Mucosa of stomach (tissue), 1 donor: ENCODE results near the gene CHM.

Experiments
- H3K27me3 ChIP-seq: one replicate; pipeline ENCODE4 v1.7.0; 2013; ENCODE audit warnings: mild to moderate bottlenecking, low read length; ENCODE audit not compliant: control insufficient read depth, insufficient read depth
- H3K36me3 ChIP-seq: one replicate; pipeline ENCODE4 v1.7.0; 2013; ENCODE audit warnings: low read length; ENCODE audit not compliant: control insufficient read depth, insufficient read depth
- H3K4me1 ChIP-seq: one replicate; pipeline ENCODE4 v1.7.0; 2013; ENCODE audit warnings: mild to moderate bottlenecking, low read length; ENCODE audit not compliant: control insufficient read depth, insufficient read depth
- H3K4me3 ChIP-seq: one replicate; pipeline ENCODE4 v1.7.0; 2013; ENCODE audit warnings: low read length
- H3K9ac ChIP-seq: one replicate; pipeline ENCODE4 v1.7.0; 2013; ENCODE audit warnings: mild to moderate bottlenecking, low read length, moderate library complexity
- H3K9me3 ChIP-seq: one replicate; pipeline ENCODE4 v1.7.0; 2013; ENCODE audit warnings: mild to moderate bottlenecking, low read length, moderate library complexity; ENCODE audit not compliant: control insufficient read depth
- donor health status: Pancreatic carcinoma.

Gene CHM

GRCh38 chrX:86047174-86047935 is at the start of gene CHM:
Gene CHM, minus strand, starts transcription at chrX:86047558. Its CDS starts 26 bp downstream, at chrX:86047532.
- H3K4me3 ChIP-seq = peak within 1 kb of the TSS; percentile 84
- H3K9me3 ChIP-seq = no peaks in the 10 kb centered on the region
- no peaks in the 10 kb centered on the region for H3K36me3 ChIP-seq
- peaks cover 8% of the 10 kb centered on the region for H3K4me1 ChIP-seq
- H3K27me3 ChIP-seq = no peaks in the 10 kb centered on the region
- H3K9ac ChIP-seq = peak within 1 kb of the TSS; percentile 77

GRCh38 chrX:86078650-86079049 is 31.3 kb upstream of the CHM start:
- Histone ChIP-seq H3K9me3 (no peaks in the 10 kb centered on the region), H3K9ac (no peak overlapping the region)

GRCh38 chrX:86066998-86067397 is 19.6 kb upstream of the CHM start:
- H3K4me3 ChIP-seq = no peak overlapping the region
- H3K9ac ChIP-seq = no peak overlapping the region
- no peaks in the 10 kb centered on the region for H3K9me3 ChIP-seq
- no peaks in the 10 kb centered on the region for H3K27me3 ChIP-seq
- H3K4me1 ChIP-seq = no peaks in the 10 kb centered on the region
- no peaks in the 10 kb centered on the region for H3K36me3 ChIP-seq

More at GRCh38 chrX:86078650-86079049, 31.3 kb upstream of the CHM start:
- H3K4me1 ChIP-seq = no peaks in the 10 kb centered on the region
- no peaks in the 10 kb centered on the region for H3K36me3 ChIP-seq
- H3K4me3 ChIP-seq = no peak overlapping the region
- H3K27me3 ChIP-seq = no peaks in the 10 kb centered on the region

- no peak overlapping the region for H3K4me3 ChIP-seq
- H3K9me3 ChIP-seq = no peaks in the 10 kb centered on the region
- H3K4me1 ChIP-seq = no peaks in the 10 kb centered on the region
- H3K36me3 ChIP-seq = no peaks in the 10 kb centered on the region
- no peaks in the 10 kb centered on the region for H3K27me3 ChIP-seq
- H3K9ac ChIP-seq = no peak overlapping the region
Measured at GRCh38 chrX:86061407-86061806, 14.0 kb upstream of the CHM start.

GRCh38 chrX:86051741-86052140 is 4.4 kb upstream of the CHM start:
- no peaks in the 10 kb centered on the region for H3K27me3 ChIP-seq
- no peaks in the 10 kb centered on the region for H3K36me3 ChIP-seq
- H3K4me1 ChIP-seq = no peaks in the 10 kb centered on the region
- no peak overlapping the region for H3K9ac ChIP-seq
- H3K4me3 ChIP-seq = no peak overlapping the region
- no peaks in the 10 kb centered on the region for H3K9me3 ChIP-seq

GRCh38 chrX:86047936-86048280 is 550 bp upstream of the CHM start:
- Histone ChIP-seq H3K4me3 (peak overlapping the region; percentile 84), H3K4me1 (peaks cover 8% of the 10 kb centered on the region), H3K36me3 (no peaks in the 10 kb centered on the region), H3K9ac (peak overlapping the region; percentile 77), H3K9me3 (no peaks in the 10 kb centered on the region), H3K27me3 (no peaks in the 10 kb centered on the region)

- H3K4me3 ChIP-seq = no peak overlapping the region
- H3K4me1 ChIP-seq = peaks cover 8% of the 10 kb centered on the region
- H3K36me3 ChIP-seq = no peaks in the 10 kb centered on the region
- no peaks in the 10 kb centered on the region for H3K9me3 ChIP-seq
- H3K9ac ChIP-seq = no peak overlapping the region
- H3K27me3 ChIP-seq = no peaks in the 10 kb centered on the region
Measured at GRCh38 chrX:86044216-86044615, 3.1 kb downstream of the CHM start.

- H3K36me3 ChIP-seq = no peaks in the 10 kb centered on the region
- H3K4me3 ChIP-seq = no peak overlapping the region
- H3K9ac ChIP-seq = no peak overlapping the region
- no peaks in the 10 kb centered on the region for H3K4me1 ChIP-seq
- no peaks in the 10 kb centered on the region for H3K27me3 ChIP-seq
- no peaks in the 10 kb centered on the region for H3K9me3 ChIP-seq
Measured at GRCh38 chrX:86039625-86040568, 7.5 kb downstream of the CHM start.

GRCh38 chrX:86033385-86033784 is 14.0 kb downstream of the CHM start:
- H3K27me3 ChIP-seq = no peaks in the 10 kb centered on the region
- no peaks in the 10 kb centered on the region for H3K4me1 ChIP-seq
- no peaks in the 10 kb centered on the region for H3K36me3 ChIP-seq
- H3K9ac ChIP-seq = no peak overlapping the region
- no peaks in the 10 kb centered on the region for H3K9me3 ChIP-seq
- no peak overlapping the region for H3K4me3 ChIP-seq

- no peaks in the 10 kb centered on the region for H3K36me3 ChIP-seq
- no peaks in the 10 kb centered on the region for H3K27me3 ChIP-seq
- no peak overlapping the region for H3K4me3 ChIP-seq
- no peak overlapping the region for H3K9ac ChIP-seq
- no peaks in the 10 kb centered on the region for H3K4me1 ChIP-seq
- H3K9me3 ChIP-seq = no peaks in the 10 kb centered on the region
Measured at GRCh38 chrX:86028681-86029080, 18.7 kb downstream of the CHM start.

GRCh38 chrX:86023811-86024210 is 23.5 kb downstream of the CHM start:
- H3K4me3 ChIP-seq = no peak overlapping the region
- H3K36me3 ChIP-seq = no peaks in the 10 kb centered on the region
- H3K4me1 ChIP-seq = no peaks in the 10 kb centered on the region
- H3K27me3 ChIP-seq = no peaks in the 10 kb centered on the region
- no peaks in the 10 kb centered on the region for H3K9me3 ChIP-seq
- H3K9ac ChIP-seq = no peak overlapping the region

GRCh38 chrX:86021652-86022289 is 25.6 kb downstream of the CHM start:
- Histone ChIP-seq H3K9ac (no peak overlapping the region), H3K36me3 (no peaks in the 10 kb centered on the region), H3K27me3 (no peaks in the 10 kb centered on the region), H3K9me3 (no peaks in the 10 kb centered on the region), H3K4me1 (no peaks in the 10 kb centered on the region), H3K4me3 (no peak overlapping the region)
